SK-N-SH treated with all-trans-retinoic acid at 6 μM for 48 hours (cell line): ENCODE results near the gene ZBTB48.

Experiments used
- ATAC-seq: fragments of 200-7000 bp; cut with Tn5 transposase; 3 replicates; pipeline ENCODE4 v1.9.1; 2020; ENCODE audit warnings: mild to moderate bottlenecking, moderate library complexity
- ARNTL ChIP-seq: fragments of 450-650 bp; formaldehyde crosslinking; IDR thresholded peaks from 2 replicates; pipeline ENCODE4 v1.5.0; 2020; ENCODE audit warnings: low read depth, mild to moderate bottlenecking, moderate library complexity, borderline replicate concordance
- BACH2 ChIP-seq: fragments of 250-450 bp; sonication (Bioruptor Pico); IDR thresholded peaks from 2 replicates; pipeline ENCODE4 v1.9.0; 2021; ENCODE audit warnings: mild to moderate bottlenecking, borderline replicate concordance
- CSDC2 ChIP-seq: fragments of 250-450 bp; sonication (Bioruptor Pico); IDR thresholded peaks from 2 replicates; pipeline ENCODE4 v1.5.0; 2020; ENCODE audit warnings: mild to moderate bottlenecking, moderate library complexity
- ESRRG ChIP-seq: fragments of 250-450 bp; sonication (Bioruptor Pico); IDR thresholded peaks from 2 replicates; pipeline ENCODE4 v1.6.1; 2021; ENCODE audit warnings: mild to moderate bottlenecking
- GLIS3 ChIP-seq: fragments of 250-450 bp; sonication (Bioruptor Pico); IDR thresholded peaks from 2 replicates; pipeline ENCODE4 v1.5.0; 2020; ENCODE audit warnings: mild to moderate bottlenecking, moderate library complexity
- ISL1 ChIP-seq: fragments of 250-450 bp; sonication (Bioruptor Pico); IDR thresholded peaks from 2 replicates; pipeline ENCODE4 v2.1.2; 2022; ENCODE audit warnings: mild to moderate bottlenecking, moderate library complexity
- OSR1 ChIP-seq: fragments of 250-450 bp; sonication (Bioruptor Pico); IDR thresholded peaks from 2 replicates; pipeline ENCODE4 v1.8.0; 2022; ENCODE audit warnings: moderate library complexity, mild to moderate bottlenecking, inconsistent platforms
- PPARA ChIP-seq: fragments of 250-450 bp; sonication (Bioruptor Pico); IDR thresholded peaks from 2 replicates; pipeline ENCODE4 v1.5.0; 2020; ENCODE audit warnings: mild to moderate bottlenecking, borderline replicate concordance
- RARB ChIP-seq: fragments of 250-450 bp; sonication (Bioruptor Pico); IDR thresholded peaks from 2 replicates; pipeline ENCODE4 v1.8.0; 2021; ENCODE audit warnings: mild to moderate bottlenecking, moderate library complexity
- TOX ChIP-seq: fragments of 250-450 bp; sonication (Bioruptor Pico); IDR thresholded peaks from 2 replicates; pipeline ENCODE4 v1.8.0; 2021; ENCODE audit warnings: mild to moderate bottlenecking, moderate library complexity, borderline replicate concordance
- ZFP3 ChIP-seq: fragments of 250-450 bp; sonication (Bioruptor Pico); IDR thresholded peaks from 2 replicates; pipeline ENCODE4 v1.5.0; 2020; ENCODE audit warnings: mild to moderate bottlenecking, moderate library complexity
- ZNF565 ChIP-seq: fragments of 450-650 bp; formaldehyde crosslinking; conservative IDR thresholded peaks from 2 replicates; pipeline ENCODE4 v1.5.0; 2020; ENCODE audit warnings: low read depth, mild to moderate bottlenecking, moderate library complexity
- ZNF70 ChIP-seq: fragments of 450-650 bp; formaldehyde crosslinking; IDR thresholded peaks from 2 replicates; pipeline ENCODE4 v1.5.0; 2020; ENCODE audit warnings: mild to moderate bottlenecking, moderate library complexity
- ZNF8 ChIP-seq: fragments of 450-650 bp; formaldehyde crosslinking; IDR thresholded peaks from 2 replicates; pipeline ENCODE4 v1.5.0; 2020; ENCODE audit warnings: mild to moderate bottlenecking, moderate library complexity
- TF ChIP-seq, protein P1 (sequence below): fragments of 250-450 bp; sonication (Bioruptor Pico); IDR thresholded peaks from 2 replicates; pipeline ENCODE4 v1.5.1; 2020; ENCODE audit warnings: low read depth, mild to moderate bottlenecking, moderate library complexity
- TF ChIP-seq, protein P2 (sequence below): fragments of 250-450 bp; sonication (Bioruptor Pico); IDR thresholded peaks from 2 replicates; pipeline ENCODE4 v1.8.0; 2020; ENCODE audit warnings: mild to moderate bottlenecking, moderate library complexity, borderline replicate concordance
- TF ChIP-seq, protein P3 (sequence below): fragments of 250-450 bp; sonication (Bioruptor Pico); IDR thresholded peaks from 2 replicates; pipeline ENCODE4 v1.8.0; 2021; ENCODE audit warnings: low read depth, mild to moderate bottlenecking, moderate library complexity, borderline replicate concordance
- TF ChIP-seq, protein P4 (sequence below): fragments of 250-450 bp; sonication (Bioruptor Pico); IDR thresholded peaks from 2 replicates; pipeline ENCODE4 v1.5.0; 2020; ENCODE audit warnings: mild to moderate bottlenecking, moderate library complexity
- TF ChIP-seq, protein P5 (sequence below): fragments of 250-450 bp; sonication (Bioruptor Pico); IDR thresholded peaks from 2 replicates; pipeline ENCODE4 v1.5.1; 2021; ENCODE audit warnings: mild to moderate bottlenecking, moderate library complexity

Gene ZBTB48

DNA sequence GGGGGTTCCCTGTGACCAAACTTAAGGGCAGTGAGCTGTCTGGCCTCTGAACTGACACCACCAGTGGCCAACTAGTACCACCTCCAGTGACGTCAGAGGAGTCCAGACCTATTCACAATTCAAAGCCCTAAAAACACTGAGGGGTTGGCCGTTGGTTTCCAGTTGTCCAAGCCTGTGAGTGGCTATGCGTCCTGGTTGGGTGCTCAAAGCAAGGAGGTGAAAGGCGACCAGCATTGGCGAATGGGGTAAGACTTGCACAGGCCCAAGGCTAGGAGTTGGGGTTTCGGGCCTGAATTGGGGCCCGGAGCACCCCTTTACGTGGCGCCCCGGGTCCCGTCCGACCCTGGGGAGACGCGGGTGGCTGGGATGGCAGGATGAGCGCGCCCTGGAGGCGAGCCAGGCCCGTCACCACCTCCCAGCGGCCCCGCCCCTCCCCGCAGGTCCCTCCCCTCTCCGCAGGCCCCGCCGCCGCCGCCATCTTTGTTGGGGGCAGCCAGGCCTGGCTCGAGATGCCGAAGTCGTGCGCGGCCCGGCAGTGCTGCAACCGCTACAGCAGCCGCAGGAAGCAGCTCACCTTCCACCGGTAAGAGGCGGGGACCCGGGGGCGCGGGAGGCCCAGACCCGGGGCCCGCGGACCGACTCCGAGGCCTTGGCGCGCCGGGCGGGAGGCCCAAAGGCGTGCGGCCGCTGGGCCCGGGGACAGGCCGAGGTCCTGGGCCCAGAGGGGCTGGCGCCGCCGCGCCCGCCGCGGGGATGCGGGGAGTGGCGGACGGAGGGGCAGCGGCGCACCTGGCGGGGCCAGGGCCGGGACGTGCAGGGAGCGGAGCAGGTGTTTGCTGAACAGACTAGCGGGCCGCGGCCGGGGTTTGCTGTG is 45.2 kb downstream of the ZBTB48 start, which contains the start of gene THAP3:
Gene THAP3 (plus strand): TSS at position 159 of the 874 bp plus-strand sequence. CDS start 351 bp downstream, at position 510.
- no peak for TF ChIP-seq BACH2
- peak; percentile 84 for TF ChIP-seq ZNF70
- peak; percentile 89 for ATAC-seq

DNA sequence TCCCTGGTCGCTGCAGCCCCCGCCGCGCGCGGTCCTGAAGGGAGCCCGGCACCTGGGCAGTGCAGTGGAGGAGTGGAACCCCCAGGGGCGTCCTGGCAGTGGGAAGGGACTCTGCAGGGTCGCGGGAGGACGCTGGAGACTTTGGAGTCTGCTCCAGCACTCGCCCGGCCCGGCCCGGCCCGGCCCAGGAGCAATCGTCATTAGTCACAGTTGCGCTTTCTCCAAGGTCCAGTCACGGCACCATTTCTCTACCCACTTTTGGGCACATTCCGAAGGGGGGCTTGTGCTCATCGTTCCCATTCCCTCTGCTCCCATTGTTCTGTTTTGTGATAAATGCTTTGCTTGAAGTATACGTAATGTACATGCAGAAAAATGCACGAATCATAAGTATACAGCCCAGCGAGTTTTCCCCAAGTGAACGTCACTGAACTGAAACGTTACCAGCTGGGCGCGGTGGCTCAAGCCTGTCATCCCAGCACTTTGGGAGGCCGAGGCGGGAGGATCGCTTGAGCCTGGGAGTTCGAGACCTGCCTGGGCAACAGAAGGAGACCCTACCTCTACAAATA is 45.9 kb downstream of the ZBTB48 start:
- no peak for TF ChIP-seq ZNF70
- no peak for TF ChIP-seq ARNTL (CRISPR knock-in tag)
- TF ChIP-seq TOX (CRISPR knock-in tag), result no peak
- TF ChIP-seq PPARA (CRISPR knock-in tag), result no peak
- TF ChIP-seq ZFP3 (CRISPR knock-in tag), result no peak
- no peak for TF ChIP-seq ISL1 (CRISPR knock-in tag)
- TF ChIP-seq, protein P1, sequence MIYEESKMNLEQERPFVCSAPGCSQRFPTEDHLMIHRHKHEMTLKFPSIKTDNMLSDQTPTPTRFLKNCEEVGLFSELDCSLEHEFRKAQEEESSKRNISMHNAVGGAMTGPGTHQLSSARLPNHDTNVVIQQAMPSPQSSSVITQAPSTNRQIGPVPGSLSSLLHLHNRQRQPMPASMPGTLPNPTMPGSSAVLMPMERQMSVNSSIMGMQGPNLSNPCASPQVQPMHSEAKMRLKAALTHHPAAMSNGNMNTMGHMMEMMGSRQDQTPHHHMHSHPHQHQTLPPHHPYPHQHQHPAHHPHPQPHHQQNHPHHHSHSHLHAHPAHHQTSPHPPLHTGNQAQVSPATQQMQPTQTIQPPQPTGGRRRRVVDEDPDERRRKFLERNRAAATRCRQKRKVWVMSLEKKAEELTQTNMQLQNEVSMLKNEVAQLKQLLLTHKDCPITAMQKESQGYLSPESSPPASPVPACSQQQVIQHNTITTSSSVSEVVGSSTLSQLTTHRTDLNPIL (CRISPR knock-in tag), result no peak
- peak; percentile 43 for ATAC-seq

DNA sequence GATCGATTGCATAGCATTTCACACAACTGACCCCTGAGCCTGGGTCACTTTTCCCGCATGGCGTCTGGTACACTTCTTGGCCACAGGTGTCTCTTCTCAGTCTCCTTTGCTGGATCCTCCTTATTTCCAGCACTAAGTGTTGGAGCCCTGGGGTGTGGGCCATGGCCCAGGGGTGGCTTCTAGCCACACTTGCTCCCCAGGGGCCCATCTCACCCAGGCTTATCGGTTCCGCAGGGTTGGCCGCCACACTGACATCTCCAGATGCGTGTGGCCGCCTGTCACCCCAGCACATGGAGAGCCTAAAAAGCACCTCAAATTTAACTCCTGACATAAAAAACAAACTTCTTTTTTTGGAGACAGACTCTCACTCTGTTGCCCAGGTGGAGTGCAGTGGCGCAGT is 47.2 kb downstream of the ZBTB48 start:
- TF ChIP-seq TOX (CRISPR knock-in tag) (no peak), ZNF565 (CRISPR knock-in tag) (no peak), ZFP3 (CRISPR knock-in tag) (no peak), ZNF8 (CRISPR knock-in tag) (no peak), GLIS3 (no peak), RARB (CRISPR knock-in tag) (no peak), ESRRG (no peak), BACH2 (no peak), ARNTL (CRISPR knock-in tag) (no peak), ZNF70 (no peak), CSDC2 (no peak), PPARA (CRISPR knock-in tag) (no peak), OSR1 (CRISPR knock-in tag) (no peak)
- TF ChIP-seq, protein P2, sequence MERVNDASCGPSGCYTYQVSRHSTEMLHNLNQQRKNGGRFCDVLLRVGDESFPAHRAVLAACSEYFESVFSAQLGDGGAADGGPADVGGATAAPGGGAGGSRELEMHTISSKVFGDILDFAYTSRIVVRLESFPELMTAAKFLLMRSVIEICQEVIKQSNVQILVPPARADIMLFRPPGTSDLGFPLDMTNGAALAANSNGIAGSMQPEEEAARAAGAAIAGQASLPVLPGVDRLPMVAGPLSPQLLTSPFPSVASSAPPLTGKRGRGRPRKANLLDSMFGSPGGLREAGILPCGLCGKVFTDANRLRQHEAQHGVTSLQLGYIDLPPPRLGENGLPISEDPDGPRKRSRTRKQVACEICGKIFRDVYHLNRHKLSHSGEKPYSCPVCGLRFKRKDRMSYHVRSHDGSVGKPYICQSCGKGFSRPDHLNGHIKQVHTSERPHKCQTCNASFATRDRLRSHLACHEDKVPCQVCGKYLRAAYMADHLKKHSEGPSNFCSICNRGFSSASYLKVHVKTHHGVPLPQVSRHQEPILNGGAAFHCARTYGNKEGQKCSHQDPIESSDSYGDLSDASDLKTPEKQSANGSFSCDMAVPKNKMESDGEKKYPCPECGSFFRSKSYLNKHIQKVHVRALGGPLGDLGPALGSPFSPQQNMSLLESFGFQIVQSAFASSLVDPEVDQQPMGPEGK (CRISPR knock-in tag), result no peak
- TF ChIP-seq, protein P3, sequence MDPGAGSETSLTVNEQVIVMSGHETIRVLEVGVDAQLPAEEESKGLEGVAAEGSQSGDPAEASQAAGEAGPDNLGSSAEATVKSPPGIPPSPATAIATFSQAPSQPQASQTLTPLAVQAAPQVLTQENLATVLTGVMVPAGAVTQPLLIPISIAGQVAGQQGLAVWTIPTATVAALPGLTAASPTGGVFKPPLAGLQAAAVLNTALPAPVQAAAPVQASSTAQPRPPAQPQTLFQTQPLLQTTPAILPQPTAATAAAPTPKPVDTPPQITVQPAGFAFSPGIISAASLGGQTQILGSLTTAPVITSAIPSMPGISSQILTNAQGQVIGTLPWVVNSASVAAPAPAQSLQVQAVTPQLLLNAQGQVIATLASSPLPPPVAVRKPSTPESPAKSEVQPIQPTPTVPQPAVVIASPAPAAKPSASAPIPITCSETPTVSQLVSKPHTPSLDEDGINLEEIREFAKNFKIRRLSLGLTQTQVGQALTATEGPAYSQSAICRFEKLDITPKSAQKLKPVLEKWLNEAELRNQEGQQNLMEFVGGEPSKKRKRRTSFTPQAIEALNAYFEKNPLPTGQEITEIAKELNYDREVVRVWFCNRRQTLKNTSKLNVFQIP (CRISPR knock-in tag), result no peak
- TF ChIP-seq, protein P4, sequence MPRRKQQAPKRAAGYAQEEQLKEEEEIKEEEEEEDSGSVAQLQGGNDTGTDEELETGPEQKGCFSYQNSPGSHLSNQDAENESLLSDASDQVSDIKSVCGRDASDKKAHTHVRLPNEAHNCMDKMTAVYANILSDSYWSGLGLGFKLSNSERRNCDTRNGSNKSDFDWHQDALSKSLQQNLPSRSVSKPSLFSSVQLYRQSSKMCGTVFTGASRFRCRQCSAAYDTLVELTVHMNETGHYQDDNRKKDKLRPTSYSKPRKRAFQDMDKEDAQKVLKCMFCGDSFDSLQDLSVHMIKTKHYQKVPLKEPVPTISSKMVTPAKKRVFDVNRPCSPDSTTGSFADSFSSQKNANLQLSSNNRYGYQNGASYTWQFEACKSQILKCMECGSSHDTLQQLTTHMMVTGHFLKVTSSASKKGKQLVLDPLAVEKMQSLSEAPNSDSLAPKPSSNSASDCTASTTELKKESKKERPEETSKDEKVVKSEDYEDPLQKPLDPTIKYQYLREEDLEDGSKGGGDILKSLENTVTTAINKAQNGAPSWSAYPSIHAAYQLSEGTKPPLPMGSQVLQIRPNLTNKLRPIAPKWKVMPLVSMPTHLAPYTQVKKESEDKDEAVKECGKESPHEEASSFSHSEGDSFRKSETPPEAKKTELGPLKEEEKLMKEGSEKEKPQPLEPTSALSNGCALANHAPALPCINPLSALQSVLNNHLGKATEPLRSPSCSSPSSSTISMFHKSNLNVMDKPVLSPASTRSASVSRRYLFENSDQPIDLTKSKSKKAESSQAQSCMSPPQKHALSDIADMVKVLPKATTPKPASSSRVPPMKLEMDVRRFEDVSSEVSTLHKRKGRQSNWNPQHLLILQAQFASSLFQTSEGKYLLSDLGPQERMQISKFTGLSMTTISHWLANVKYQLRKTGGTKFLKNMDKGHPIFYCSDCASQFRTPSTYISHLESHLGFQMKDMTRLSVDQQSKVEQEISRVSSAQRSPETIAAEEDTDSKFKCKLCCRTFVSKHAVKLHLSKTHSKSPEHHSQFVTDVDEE (CRISPR knock-in tag), result no peak
- TF ChIP-seq, protein P5, sequence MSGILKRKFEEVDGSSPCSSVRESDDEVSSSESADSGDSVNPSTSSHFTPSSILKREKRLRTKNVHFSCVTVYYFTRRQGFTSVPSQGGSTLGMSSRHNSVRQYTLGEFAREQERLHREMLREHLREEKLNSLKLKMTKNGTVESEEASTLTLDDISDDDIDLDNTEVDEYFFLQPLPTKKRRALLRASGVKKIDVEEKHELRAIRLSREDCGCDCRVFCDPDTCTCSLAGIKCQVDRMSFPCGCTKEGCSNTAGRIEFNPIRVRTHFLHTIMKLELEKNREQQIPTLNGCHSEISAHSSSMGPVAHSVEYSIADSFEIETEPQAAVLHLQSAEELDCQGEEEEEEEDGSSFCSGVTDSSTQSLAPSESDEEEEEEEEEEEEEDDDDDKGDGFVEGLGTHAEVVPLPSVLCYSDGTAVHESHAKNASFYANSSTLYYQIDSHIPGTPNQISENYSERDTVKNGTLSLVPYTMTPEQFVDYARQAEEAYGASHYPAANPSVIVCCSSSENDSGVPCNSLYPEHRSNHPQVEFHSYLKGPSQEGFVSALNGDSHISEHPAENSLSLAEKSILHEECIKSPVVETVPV (CRISPR knock-in tag), result no peak
- TF ChIP-seq, all 23 proteins: peak for 0
- no peak for ATAC-seq
